ENCODE results near the gene TRDN. TPM values are rescaled to one million over a fixed set of nuclear protein-coding genes. Genes with fewer than 3 reads are reported as not detected.

Gene TRDN
- total RNA-seq, 6 experiments from 2014 or later, result 0.06 to 0.19 TPM; not detected in 4

DNA sequence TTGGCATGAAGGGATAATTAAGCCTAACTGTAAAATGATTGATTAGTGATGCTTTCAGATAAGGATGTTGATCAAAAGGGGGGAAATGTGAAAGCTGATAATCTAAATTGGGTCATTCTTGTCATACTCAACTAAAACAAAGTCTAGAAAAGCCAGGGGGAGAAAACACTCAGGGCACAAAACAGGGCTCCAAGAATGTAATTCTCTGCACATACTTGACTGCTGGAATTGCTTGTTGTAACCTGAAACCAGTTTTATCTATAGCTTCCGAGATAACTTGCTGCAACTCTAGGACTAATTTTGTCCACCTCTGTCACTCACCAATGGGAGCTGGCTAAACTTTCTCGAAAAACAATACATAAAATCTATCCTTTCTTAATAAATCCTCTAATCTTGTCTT lies 330.4 kb downstream of the TRDN start:
- no peak for DNase-seq
- no peak for ATAC-seq
- Histone ChIP-seq H3K4me1 (no peaks in the 10 kb centered on the region), H3K27ac (no peak overlapping the region), H3K36me3 (no peaks in the 10 kb centered on the region), H3K9me3 (no peaks in the 10 kb centered on the region), H3K27me3 (no peaks in the 10 kb centered on the region), H3K4me3 (no peak overlapping the region)
- intact Hi-C loops (cut with DNase I), result no loop called here
- no peak for TF ChIP-seq POLR2A (IDR thresholded peaks at IDR 0.05)
- TF ChIP-seq, protein P1, sequence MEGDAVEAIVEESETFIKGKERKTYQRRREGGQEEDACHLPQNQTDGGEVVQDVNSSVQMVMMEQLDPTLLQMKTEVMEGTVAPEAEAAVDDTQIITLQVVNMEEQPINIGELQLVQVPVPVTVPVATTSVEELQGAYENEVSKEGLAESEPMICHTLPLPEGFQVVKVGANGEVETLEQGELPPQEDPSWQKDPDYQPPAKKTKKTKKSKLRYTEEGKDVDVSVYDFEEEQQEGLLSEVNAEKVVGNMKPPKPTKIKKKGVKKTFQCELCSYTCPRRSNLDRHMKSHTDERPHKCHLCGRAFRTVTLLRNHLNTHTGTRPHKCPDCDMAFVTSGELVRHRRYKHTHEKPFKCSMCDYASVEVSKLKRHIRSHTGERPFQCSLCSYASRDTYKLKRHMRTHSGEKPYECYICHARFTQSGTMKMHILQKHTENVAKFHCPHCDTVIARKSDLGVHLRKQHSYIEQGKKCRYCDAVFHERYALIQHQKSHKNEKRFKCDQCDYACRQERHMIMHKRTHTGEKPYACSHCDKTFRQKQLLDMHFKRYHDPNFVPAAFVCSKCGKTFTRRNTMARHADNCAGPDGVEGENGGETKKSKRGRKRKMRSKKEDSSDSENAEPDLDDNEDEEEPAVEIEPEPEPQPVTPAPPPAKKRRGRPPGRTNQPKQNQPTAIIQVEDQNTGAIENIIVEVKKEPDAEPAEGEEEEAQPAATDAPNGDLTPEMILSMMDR (IDR thresholded peaks at IDR 0.05), result no peak
- 28% methylated on average over 2 of the region's 2 CpGs for WGBS (ENCODE audit: insufficient coverage, low coverage, low lambda C conversion rate, missing lambda C conversion rate)

DNA sequence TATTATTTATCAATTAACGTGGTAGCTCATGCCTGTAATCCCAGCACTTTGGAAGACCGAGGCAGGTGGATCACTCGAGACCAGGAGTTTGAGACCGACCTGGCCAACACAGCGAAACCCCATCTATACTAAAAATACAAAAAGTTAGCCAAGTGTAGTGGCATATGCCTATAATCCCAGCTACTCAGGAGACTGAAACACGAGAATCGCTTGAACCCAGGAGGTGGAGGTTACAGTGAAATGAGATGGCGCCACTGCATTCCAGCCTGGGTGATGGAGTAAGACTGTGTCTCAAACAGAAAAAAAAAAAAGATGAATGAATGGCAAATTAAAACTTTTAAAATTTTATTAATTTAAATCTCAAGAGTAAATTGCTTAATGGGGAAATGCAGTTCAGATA lies 341.1 kb downstream of the TRDN start:
- H3K4me3 ChIP-seq, result no peak overlapping the region
- no peak overlapping the region for H3K27ac ChIP-seq
- DNase-seq, result no peak
- TF ChIP-seq, protein P1 (IDR thresholded peaks at IDR 0.05), result no peak
- no peak for TF ChIP-seq POLR2A (IDR thresholded peaks at IDR 0.05)
- ATAC-seq, result no peak
- H3K36me3 ChIP-seq, result no peaks in the 10 kb centered on the region
- no peaks in the 10 kb centered on the region for H3K9me3 ChIP-seq
- intact Hi-C loops (cut with DNase I), result no loop called here
- H3K4me1 ChIP-seq, result no peaks in the 10 kb centered on the region
- no peaks in the 10 kb centered on the region for H3K27me3 ChIP-seq
- 77% methylated on average over 8 of the region's 8 CpGs for WGBS (ENCODE audit: insufficient coverage, low coverage, low lambda C conversion rate, missing lambda C conversion rate)

DNA sequence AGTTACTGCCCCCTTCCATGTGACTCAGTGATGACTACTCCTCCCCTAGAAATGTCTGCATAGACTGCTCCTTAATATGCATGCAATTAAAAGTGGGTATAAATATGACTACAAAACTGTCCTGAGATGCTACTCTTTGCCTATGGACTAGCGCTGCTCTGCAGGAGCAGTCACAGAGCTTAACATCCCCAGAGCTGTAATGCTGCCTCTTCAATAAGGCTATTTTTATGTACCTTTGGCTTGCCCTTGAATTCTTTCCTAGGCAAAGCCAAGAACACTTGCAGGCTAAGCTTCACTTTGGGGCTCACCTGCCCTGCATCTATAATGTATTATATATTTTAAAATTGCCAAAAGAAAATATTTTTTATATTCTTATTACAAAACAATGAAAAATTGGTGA lies 341.6 kb downstream of the TRDN start:
- Histone ChIP-seq H3K4me3 (no peak overlapping the region), H3K27me3 (no peaks in the 10 kb centered on the region), H3K27ac (no peak overlapping the region), H3K36me3 (no peaks in the 10 kb centered on the region), H3K4me1 (no peaks in the 10 kb centered on the region), H3K9me3 (no peaks in the 10 kb centered on the region)
- ATAC-seq (no peak), DNase-seq (no peak)
- WGBS (ENCODE audit: insufficient coverage, low coverage, low lambda C conversion rate, missing lambda C conversion rate), result no CpG with 5 or more reads among the region's 1 CpG
- intact Hi-C loops (cut with DNase I), result no loop called here
- TF ChIP-seq, protein P1 (IDR thresholded peaks at IDR 0.05), result no peak
- TF ChIP-seq POLR2A (IDR thresholded peaks at IDR 0.05), result no peak

DNA sequence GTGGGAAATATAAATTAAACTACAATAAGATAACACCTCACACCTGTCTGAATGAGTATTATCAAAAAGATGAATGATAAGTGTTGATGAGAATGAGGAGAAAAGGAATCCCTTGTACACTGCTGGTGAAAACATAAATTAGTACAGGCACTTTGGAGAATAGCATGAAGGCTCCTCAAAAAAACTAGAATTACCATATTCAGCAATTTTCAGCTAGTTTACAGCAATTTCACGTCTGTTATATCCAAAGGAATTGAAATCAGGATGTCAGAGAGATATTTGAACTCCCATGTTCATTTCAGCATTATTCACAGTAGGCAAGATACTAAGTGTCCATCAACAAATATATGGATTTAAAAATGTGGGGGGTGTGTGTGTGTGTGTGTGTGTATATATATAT lies 348.1 kb downstream of the TRDN start:
- WGBS (ENCODE audit: insufficient coverage, low coverage, low lambda C conversion rate, missing lambda C conversion rate), result 7% methylated on average over 1 of the region's 1 CpG

More for the DNA sequence above, 348.1 kb downstream of the TRDN start:
- Histone ChIP-seq H3K27ac (no peak overlapping the region), H3K4me3 (no peak overlapping the region), H3K36me3 (no peaks in the 10 kb centered on the region), H3K27me3 (no peaks in the 10 kb centered on the region), H3K9me3 (no peaks in the 10 kb centered on the region), H3K4me1 (no peaks in the 10 kb centered on the region)
- no peak for DNase-seq
- no peak for TF ChIP-seq POLR2A (IDR thresholded peaks at IDR 0.05)
- TF ChIP-seq, protein P1 (IDR thresholded peaks at IDR 0.05), result no peak
- no peak for ATAC-seq
- intact Hi-C loops (cut with DNase I), result no loop called here
